ENCODE results near the gene IL10RB. TPM values are rescaled to one million over a fixed set of nuclear protein-coding genes. Genes with fewer than 3 reads are reported as not detected.

IL10RB gene
- total and polyA plus RNA-seq, 4 donors = 11.6 to 28.4 (median 17.8) TPM

DNA sequence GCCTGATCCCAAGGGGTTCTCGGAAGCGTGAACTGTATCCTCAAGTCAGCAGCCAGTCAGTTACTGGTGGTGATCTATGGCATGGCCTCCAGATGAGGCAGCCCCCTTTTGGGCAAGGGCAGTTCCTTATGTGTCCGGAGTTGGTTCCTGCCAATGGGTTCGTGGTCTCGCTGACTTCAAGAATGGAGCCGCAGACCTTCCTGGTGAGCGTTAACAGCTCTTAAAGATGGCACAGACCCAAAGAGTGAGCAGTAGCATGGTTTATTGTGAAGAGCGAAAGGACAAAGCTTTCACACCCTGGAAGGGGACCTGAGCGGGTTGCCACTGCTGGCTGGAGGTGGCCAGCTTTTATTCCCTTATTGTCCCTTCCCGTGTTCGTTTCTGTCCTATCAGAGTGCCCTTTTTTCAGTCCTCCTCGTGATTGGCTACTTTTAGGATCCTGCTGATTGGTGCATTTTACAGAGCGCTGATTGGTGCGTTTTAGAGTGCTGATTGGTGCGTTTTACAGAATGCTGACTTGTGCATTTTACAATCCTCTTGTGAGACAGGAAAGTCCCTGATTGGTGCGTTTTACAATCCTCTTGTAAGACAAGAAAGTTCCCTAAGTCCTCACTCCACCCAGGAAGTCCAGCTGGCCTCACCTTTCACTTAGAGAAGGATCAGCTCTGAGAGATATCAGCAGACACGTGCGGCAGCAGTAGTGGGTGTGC is 8.9 kb upstream of the IL10RB start:
- Histone ChIP-seq H3K9me3 (ENCODE audit: control insufficient read depth, low read length) (no peaks in the 10 kb centered on the region), H3K4me1 (ENCODE audit: control insufficient read depth in 1 of 2, insufficient read depth in 2 of 2, low read length in 2 of 2) (no peaks in the 10 kb centered on the region), H3K36me3 (ENCODE audit: control insufficient read depth in 1 of 2, insufficient read depth in 2 of 2, low read length in 1 of 2) (peaks cover 6 to 8% of the 10 kb centered on the region in 2 donors), H3K4me3 (ENCODE audit: low read length in 2 of 2) (no peak overlapping the region), H3K27ac (ENCODE audit: low read depth in 1 of 2, low read length in 2 of 2) (no peak overlapping the region), H3K27me3 (ENCODE audit: control insufficient read depth in 1 of 2, insufficient read depth in 2 of 2, low read length in 1 of 2) (no peaks in the 10 kb centered on the region)
- intact Hi-C loops (cut with DNase I) = no loop called here
- 95% methylated on average over 18 of the region's 18 CpGs for WGBS, 2 donors
- ATAC-seq (ENCODE audit: low FRiP score) (no peak), DNase-seq (no peak)

DNA sequence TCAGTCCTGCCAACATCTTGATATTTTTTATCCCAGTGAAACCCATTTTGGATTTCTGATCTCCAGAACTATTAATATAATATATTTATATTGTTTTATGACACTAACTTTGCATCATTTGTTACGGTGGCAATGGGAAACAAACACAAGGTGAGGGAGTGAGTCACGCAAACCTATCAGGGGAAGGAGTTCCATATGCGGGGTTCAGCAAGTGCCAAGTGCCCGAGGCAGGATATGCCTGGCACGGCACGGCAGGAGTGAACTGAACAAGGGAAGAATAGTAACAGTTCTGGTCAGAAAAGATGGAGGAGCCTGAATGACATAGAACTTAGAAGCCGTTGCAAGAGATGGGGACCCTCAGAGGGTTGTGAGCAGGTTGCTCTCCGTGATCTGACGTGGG is 7.7 kb upstream of the IL10RB start:
- Histone ChIP-seq H3K36me3 (ENCODE audit: control insufficient read depth in 1 of 2, insufficient read depth in 2 of 2, low read length in 1 of 2) (peaks cover 4 to 8% of the 10 kb centered on the region in 2 donors), H3K27ac (ENCODE audit: low read depth in 1 of 2, low read length in 2 of 2) (no peak overlapping the region), H3K4me3 (ENCODE audit: low read length in 2 of 2) (no peak overlapping the region), H3K9me3 (ENCODE audit: control insufficient read depth, low read length) (no peaks in the 10 kb centered on the region), H3K27me3 (ENCODE audit: control insufficient read depth in 1 of 2, insufficient read depth in 2 of 2, low read length in 1 of 2) (no peaks in the 10 kb centered on the region), H3K4me1 (ENCODE audit: control insufficient read depth in 1 of 2, insufficient read depth in 2 of 2, low read length in 2 of 2) (no peaks in the 10 kb centered on the region)
- ATAC-seq (ENCODE audit: low FRiP score) = no peak
- intact Hi-C loops (cut with DNase I) = no loop called here
- no peak for DNase-seq
- 98 to 99% methylated on average over 9 of the region's 9 CpGs for WGBS, 2 donors

DNA sequence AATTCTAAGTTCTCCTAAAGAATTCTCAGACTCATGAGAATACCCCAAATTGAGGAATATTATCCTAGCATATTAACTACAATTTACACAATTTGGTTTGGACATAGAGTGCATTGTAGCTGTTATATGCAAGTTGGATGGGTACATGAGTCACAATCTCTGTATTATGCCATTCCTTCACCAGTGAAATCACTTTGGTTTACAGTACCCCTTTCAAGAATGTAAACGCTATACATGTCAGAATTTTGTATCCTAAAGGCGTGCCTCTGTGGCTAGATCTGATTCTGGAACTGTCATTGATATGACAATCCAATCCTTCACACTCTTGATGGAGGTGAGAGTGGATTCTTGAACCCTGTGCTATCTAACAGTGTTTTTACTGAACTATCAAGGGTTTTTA is 6.7 kb upstream of the IL10RB start:
- Histone ChIP-seq H3K27ac (ENCODE audit: low read depth in 1 of 2, low read length in 2 of 2) (no peak overlapping the region), H3K4me1 (ENCODE audit: control insufficient read depth in 1 of 2, insufficient read depth in 2 of 2, low read length in 2 of 2) (no peaks in the 10 kb centered on the region), H3K4me3 (ENCODE audit: low read length in 2 of 2) (no peak overlapping the region), H3K9me3 (ENCODE audit: control insufficient read depth, low read length) (no peaks in the 10 kb centered on the region), H3K27me3 (ENCODE audit: control insufficient read depth in 1 of 2, insufficient read depth in 2 of 2, low read length in 1 of 2) (no peaks in the 10 kb centered on the region), H3K36me3 (ENCODE audit: control insufficient read depth in 1 of 2, insufficient read depth in 2 of 2, low read length in 1 of 2) (peaks cover 4 to 9% of the 10 kb centered on the region in 2 donors)
- 90 to 94% methylated on average over 2 of the region's 2 CpGs for WGBS, 2 donors
- intact Hi-C loops (cut with DNase I) = no loop called here
- ATAC-seq (ENCODE audit: low FRiP score) = no peak
- DNase-seq = no peak

DNA sequence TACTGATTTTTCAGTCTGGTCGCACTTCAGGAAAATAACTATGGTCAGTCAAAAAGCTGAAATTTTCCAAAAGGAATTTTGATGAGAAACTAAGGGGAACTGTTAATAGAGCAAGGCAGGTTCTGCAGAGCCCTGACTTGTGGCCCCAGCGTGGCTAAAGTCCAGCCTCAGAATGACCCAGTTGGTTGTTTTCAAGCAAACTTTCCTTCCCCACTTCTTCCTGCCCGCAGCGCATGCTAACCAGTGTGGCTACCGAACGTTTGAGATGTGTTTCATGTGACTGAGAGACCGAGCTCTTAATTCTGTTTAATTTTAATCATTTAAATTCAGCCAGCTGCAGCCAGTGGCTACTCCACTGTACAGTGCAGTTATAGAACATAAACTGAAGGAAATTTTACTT is 6.2 kb upstream of the IL10RB start:
- Histone ChIP-seq H3K9me3 (ENCODE audit: control insufficient read depth, low read length) (no peaks in the 10 kb centered on the region), H3K27me3 (ENCODE audit: control insufficient read depth in 1 of 2, insufficient read depth in 2 of 2, low read length in 1 of 2) (no peaks in the 10 kb centered on the region), H3K36me3 (ENCODE audit: control insufficient read depth in 1 of 2, insufficient read depth in 2 of 2, low read length in 1 of 2) (peaks cover 4 to 9% of the 10 kb centered on the region in 2 donors), H3K4me3 (ENCODE audit: low read length in 2 of 2) (no peak overlapping the region), H3K27ac (ENCODE audit: low read depth in 1 of 2, low read length in 2 of 2) (no peak overlapping the region), H3K4me1 (ENCODE audit: control insufficient read depth in 1 of 2, insufficient read depth in 2 of 2, low read length in 2 of 2) (no peaks in the 10 kb centered on the region)
- ATAC-seq (ENCODE audit: low FRiP score) = no peak
- 79 to 80% methylated on average over 7 of the region's 7 CpGs for WGBS, 2 donors
- intact Hi-C loops (cut with DNase I) = no loop called here
- peak in 1 of 2 donors; percentile 66 for DNase-seq

DNA sequence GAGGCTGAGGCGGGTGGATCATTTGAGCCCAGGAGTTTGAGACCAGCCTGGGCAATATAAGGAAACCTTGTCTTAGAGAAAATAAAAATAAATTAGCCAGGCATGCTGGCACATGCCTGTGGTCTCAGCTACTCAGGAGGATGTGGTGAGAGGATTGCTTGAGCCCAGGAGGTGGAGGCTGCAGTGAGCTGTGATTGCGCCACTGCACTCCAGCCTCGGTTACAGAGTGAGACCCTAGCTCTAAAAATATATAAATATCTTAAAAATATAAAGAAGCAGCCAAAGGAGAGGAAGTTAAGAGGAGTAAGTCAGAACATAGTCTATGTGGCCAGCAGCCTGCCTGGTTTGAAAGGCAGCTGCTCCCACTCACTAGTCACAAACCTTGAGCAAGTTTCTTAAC is 4.5 kb upstream of the IL10RB start:
- Histone ChIP-seq H3K27ac (ENCODE audit: low read depth in 1 of 2, low read length in 2 of 2) (no peak overlapping the region), H3K9me3 (ENCODE audit: control insufficient read depth, low read length) (no peaks in the 10 kb centered on the region), H3K4me1 (ENCODE audit: control insufficient read depth in 1 of 2, insufficient read depth in 2 of 2, low read length in 2 of 2) (no peaks in the 10 kb centered on the region), H3K36me3 (ENCODE audit: control insufficient read depth in 1 of 2, insufficient read depth in 2 of 2, low read length in 1 of 2) (peaks cover 0 to 6% of the 10 kb centered on the region in 2 donors), H3K4me3 (ENCODE audit: low read length in 2 of 2) (no peak overlapping the region), H3K27me3 (ENCODE audit: control insufficient read depth in 1 of 2, insufficient read depth in 2 of 2, low read length in 1 of 2) (no peaks in the 10 kb centered on the region)
- intact Hi-C loops (cut with DNase I) = no loop called here
- DNase-seq = peak in 1 of 2 donors; percentile 72
- ATAC-seq (ENCODE audit: low FRiP score) = no peak
- WGBS, 2 donors = 75 to 77% methylated on average over 3 of the region's 3 CpGs

DNA sequence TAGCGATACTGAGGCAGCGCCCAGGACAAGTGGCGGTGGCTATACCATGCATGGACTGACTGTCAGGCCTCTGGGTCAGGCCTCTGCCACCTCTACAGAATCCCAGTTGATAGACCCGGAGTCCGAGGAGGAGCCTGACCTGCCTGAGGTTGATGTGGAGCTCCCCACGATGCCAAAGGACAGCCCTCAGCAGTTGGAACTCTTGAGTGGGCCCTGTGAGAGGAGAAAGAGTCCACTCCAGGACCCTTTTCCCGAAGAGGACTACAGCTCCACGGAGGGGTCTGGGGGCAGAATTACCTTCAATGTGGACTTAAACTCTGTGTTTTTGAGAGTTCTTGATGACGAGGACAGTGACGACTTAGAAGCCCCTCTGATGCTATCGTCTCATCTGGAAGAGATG is 3.2 kb upstream of the IL10RB start:
- no peaks in the 10 kb centered on the region for H3K4me1 ChIP-seq (ENCODE audit: control insufficient read depth in 1 of 2, insufficient read depth in 2 of 2, low read length in 2 of 2)
- no peaks in the 10 kb centered on the region for H3K9me3 ChIP-seq (ENCODE audit: control insufficient read depth, low read length)
- no peaks in the 10 kb centered on the region for H3K27me3 ChIP-seq (ENCODE audit: control insufficient read depth in 1 of 2, insufficient read depth in 2 of 2, low read length in 1 of 2)
- 96 to 97% methylated on average over 11 of the region's 11 CpGs for WGBS, 2 donors
- H3K4me3 ChIP-seq (ENCODE audit: low read length in 2 of 2) = no peak overlapping the region
- no peak for ATAC-seq (ENCODE audit: low FRiP score)
- DNase-seq = no peak
- peaks cover 0 to 3% of the 10 kb centered on the region in 2 donors for H3K36me3 ChIP-seq (ENCODE audit: control insufficient read depth in 1 of 2, insufficient read depth in 2 of 2, low read length in 1 of 2)
- H3K27ac ChIP-seq (ENCODE audit: low read depth in 1 of 2, low read length in 2 of 2) = no peak overlapping the region
- intact Hi-C loops (cut with DNase I) = no loop called here

DNA sequence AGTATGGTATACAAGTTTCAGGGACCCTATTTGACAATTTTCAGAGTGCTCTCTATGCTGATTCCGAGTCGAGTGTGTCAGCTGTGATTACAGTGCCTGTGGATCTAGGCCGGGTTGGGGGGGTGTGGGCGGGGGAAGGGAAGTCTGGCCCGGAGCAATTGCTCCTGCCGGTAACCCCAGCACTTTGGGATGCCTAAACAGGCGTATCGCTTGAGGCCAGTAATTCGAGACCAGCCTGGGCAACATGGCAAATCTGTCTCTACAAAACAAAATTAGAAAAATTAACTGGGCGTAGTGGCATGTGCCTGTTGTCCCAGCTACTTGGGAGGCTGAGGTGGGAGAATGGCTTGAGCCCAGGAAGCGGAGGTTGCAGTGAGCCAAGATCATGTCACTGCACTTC is 1.6 kb upstream of the IL10RB start:
- Histone ChIP-seq H3K4me3 (ENCODE audit: low read length in 2 of 2) (no peak overlapping the region), H3K36me3 (ENCODE audit: control insufficient read depth in 1 of 2, insufficient read depth in 2 of 2, low read length in 1 of 2) (peaks cover 0 to 4% of the 10 kb centered on the region in 2 donors), H3K9me3 (ENCODE audit: control insufficient read depth, low read length) (no peaks in the 10 kb centered on the region), H3K27ac (ENCODE audit: low read depth in 1 of 2, low read length in 2 of 2) (no peak overlapping the region), H3K4me1 (ENCODE audit: control insufficient read depth in 1 of 2, insufficient read depth in 2 of 2, low read length in 2 of 2) (no peaks in the 10 kb centered on the region), H3K27me3 (ENCODE audit: control insufficient read depth in 1 of 2, insufficient read depth in 2 of 2, low read length in 1 of 2) (no peaks in the 10 kb centered on the region)
- DNase-seq (no peak), ATAC-seq (ENCODE audit: low FRiP score) (no peak)
- WGBS, 2 donors = 85 to 89% methylated on average over 11 of the region's 11 CpGs
- intact Hi-C loops (cut with DNase I) = no loop called here

DNA sequence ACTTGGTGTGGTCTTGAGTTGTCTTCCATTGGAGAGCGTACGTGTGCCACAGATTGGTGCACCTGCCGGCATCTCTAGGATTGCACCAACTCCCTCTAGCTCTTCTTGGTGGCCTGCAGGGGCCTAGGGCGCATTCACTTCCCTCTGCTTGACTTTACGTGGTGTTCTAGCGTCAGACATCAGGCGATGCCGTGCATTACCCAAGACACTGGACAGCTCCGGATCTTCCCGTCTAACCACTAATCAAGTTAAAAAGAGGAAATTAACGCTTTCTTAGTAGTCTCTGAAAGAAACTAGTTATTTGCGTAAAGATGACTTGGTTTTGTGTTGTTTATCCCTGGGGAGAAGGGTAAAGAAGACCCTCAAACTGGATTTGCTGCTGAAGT is 510 bp upstream of the IL10RB start:
- Histone ChIP-seq H3K4me3 (ENCODE audit: low read length in 2 of 2) (peak overlapping the region; percentile 57 to 75), H3K27me3 (ENCODE audit: control insufficient read depth in 1 of 2, insufficient read depth in 2 of 2, low read length in 1 of 2) (no peaks in the 10 kb centered on the region), H3K27ac (ENCODE audit: low read depth in 1 of 2, low read length in 2 of 2) (no peak overlapping the region), H3K4me1 (ENCODE audit: control insufficient read depth in 1 of 2, insufficient read depth in 2 of 2, low read length in 2 of 2) (no peaks in the 10 kb centered on the region), H3K36me3 (ENCODE audit: control insufficient read depth in 1 of 2, insufficient read depth in 2 of 2, low read length in 1 of 2) (peaks cover 0 to 4% of the 10 kb centered on the region in 2 donors), H3K9me3 (ENCODE audit: control insufficient read depth, low read length) (no peaks in the 10 kb centered on the region)
- ATAC-seq (ENCODE audit: low FRiP score) = peak; percentile 63
- WGBS, 2 donors = 31 to 35% methylated on average over 12 of the region's 12 CpGs
- DNase-seq = peak in 1 of 2 donors; percentile 87
- intact Hi-C loops (cut with DNase I) = loop anchor here in 1 of 2 donors (2.0 kb wide), 1 partner anchor 59 kb away; the partner anchor contains the start of gene IFNAR1

DNA sequence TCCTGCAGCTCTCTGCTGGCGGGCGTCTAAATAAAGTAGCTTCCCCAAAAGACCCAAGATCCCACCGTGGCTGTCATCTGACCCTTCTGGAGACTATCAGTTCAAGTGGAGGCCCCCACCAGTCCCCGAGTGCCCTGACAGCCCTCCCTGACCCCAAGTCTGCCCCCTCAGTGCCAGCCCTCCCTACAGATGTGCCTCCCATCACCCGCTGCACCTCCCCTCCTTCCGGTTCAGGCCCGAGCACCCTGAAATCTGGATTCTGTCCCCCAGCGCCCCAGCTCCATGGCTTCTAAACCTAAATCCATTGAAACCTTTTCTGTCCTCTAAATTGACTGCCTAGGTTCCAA is 595 bp downstream of the IL10RB start:
- H3K27me3 ChIP-seq (ENCODE audit: control insufficient read depth in 1 of 2, insufficient read depth in 2 of 2, low read length in 1 of 2) = no peaks in the 10 kb centered on the region
- H3K36me3 ChIP-seq (ENCODE audit: control insufficient read depth in 1 of 2, insufficient read depth in 2 of 2, low read length in 1 of 2) = peaks cover 0 to 4% of the 10 kb centered on the region in 2 donors
- WGBS, 2 donors = 4 to 5% methylated on average over 8 of the region's 8 CpGs
- peak overlapping the region; percentile 57 to 75 for H3K4me3 ChIP-seq (ENCODE audit: low read length in 2 of 2)
- ATAC-seq (ENCODE audit: low FRiP score) (peak; percentile 48), DNase-seq (peak in 1 of 2 donors; percentile 55)
- no peaks in the 10 kb centered on the region for H3K4me1 ChIP-seq (ENCODE audit: control insufficient read depth in 1 of 2, insufficient read depth in 2 of 2, low read length in 2 of 2)
- no peaks in the 10 kb centered on the region for H3K9me3 ChIP-seq (ENCODE audit: control insufficient read depth, low read length)
- peak overlapping the region in 1 of 2 donors; percentile 75 for H3K27ac ChIP-seq (ENCODE audit: low read depth in 1 of 2, low read length in 2 of 2)
- intact Hi-C loops (cut with DNase I) = loop anchor here in 1 of 2 donors (2.0 kb wide), 1 partner anchor 58 kb away; the partner anchor contains the start of gene IFNAR1
